ENCODE results near the gene SHISA9. TPM values are rescaled to one million over a fixed set of nuclear protein-coding genes. Genes with fewer than 3 reads are reported as not detected.

Gene SHISA9
- polyA plus RNA-seq, 4 donors: 0.19 to 0.75 TPM; not detected in 2

GRCh38 chr16:13181432-13181831 is 280.0 kb downstream of the SHISA9 start:
- no peak for FAIRE-seq
- no peak overlapping the region for H3K4me3 ChIP-seq (ENCODE audit: low read depth in 1 of 3, low read length in 3 of 3)
- H3K27me3 ChIP-seq (ENCODE audit: control insufficient read depth in 3 of 3, insufficient read depth in 3 of 3, low read length in 3 of 3): no peaks in the 10 kb centered on the region
- DNase-seq: no peak
- peaks cover 0 to 2% of the 10 kb centered on the region in 2 donors for H3K9me3 ChIP-seq (ENCODE audit: control insufficient read depth in 2 of 2, insufficient read depth in 1 of 2, low read depth in 1 of 2, low read length in 1 of 2)
- no peaks in the 10 kb centered on the region for H3K36me3 ChIP-seq (ENCODE audit: control insufficient read depth in 3 of 3, insufficient read depth in 2 of 3, low read depth in 1 of 3, low read length in 3 of 3)
- H3K27ac ChIP-seq (ENCODE audit: low read depth in 1 of 3, low read length in 2 of 3): no peak overlapping the region
- no peaks in the 10 kb centered on the region for H3K4me1 ChIP-seq (ENCODE audit: control insufficient read depth in 3 of 3, insufficient read depth in 2 of 3, low read depth in 1 of 3, low read length in 2 of 3)
- 50 to 68% (median 67%) methylated on average over 3 of the region's 3 CpGs for WGBS, 3 donors

DNA sequence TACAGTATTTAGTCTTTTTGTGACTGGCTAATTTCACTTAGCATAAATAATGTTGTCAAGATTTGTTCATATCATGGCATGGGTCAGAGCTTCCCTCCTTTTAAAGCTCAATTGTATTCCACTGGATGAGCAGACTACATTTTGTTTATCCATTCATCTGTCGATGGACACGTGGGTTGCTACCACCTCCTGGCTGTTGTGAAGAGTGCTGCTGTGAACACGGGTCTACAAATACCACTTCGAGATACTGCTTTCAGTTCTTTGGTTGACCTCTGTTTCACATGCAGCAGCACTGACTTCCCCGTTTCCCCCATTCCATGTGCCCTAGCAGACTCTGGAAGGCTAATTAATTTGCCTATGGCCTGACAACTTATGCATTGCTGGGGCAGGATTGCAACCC is 285.4 kb downstream of the SHISA9 start:
- Histone ChIP-seq H3K4me3 (ENCODE audit: low read depth in 1 of 3, low read length in 3 of 3) (no peak overlapping the region), H3K27me3 (ENCODE audit: control insufficient read depth in 3 of 3, insufficient read depth in 3 of 3, low read length in 3 of 3) (no peaks in the 10 kb centered on the region), H3K4me1 (ENCODE audit: control insufficient read depth in 3 of 3, insufficient read depth in 2 of 3, low read depth in 1 of 3, low read length in 2 of 3) (no peaks in the 10 kb centered on the region), H3K36me3 (ENCODE audit: control insufficient read depth in 3 of 3, insufficient read depth in 2 of 3, low read depth in 1 of 3, low read length in 3 of 3) (no peaks in the 10 kb centered on the region), H3K27ac (ENCODE audit: low read depth in 1 of 3, low read length in 2 of 3) (no peak overlapping the region), H3K9me3 (ENCODE audit: control insufficient read depth in 2 of 2, insufficient read depth in 1 of 2, low read depth in 1 of 2, low read length in 1 of 2) (peaks cover 0 to 2% of the 10 kb centered on the region in 2 donors)
- DNase-seq (no peak), FAIRE-seq (no peak)
- WGBS, 3 donors: 24 to 32% (median 30%) methylated on average over 5 of the region's 5 CpGs

GRCh38 chr16:13189250-13189649 is 287.9 kb downstream of the SHISA9 start:
- H3K4me1 ChIP-seq (ENCODE audit: control insufficient read depth in 3 of 3, insufficient read depth in 2 of 3, low read depth in 1 of 3, low read length in 2 of 3): no peaks in the 10 kb centered on the region
- H3K27ac ChIP-seq (ENCODE audit: low read depth in 1 of 3, low read length in 2 of 3): no peak overlapping the region
- H3K27me3 ChIP-seq (ENCODE audit: control insufficient read depth in 3 of 3, insufficient read depth in 3 of 3, low read length in 3 of 3): no peaks in the 10 kb centered on the region
- no peak for FAIRE-seq
- no peak for DNase-seq
- H3K9me3 ChIP-seq (ENCODE audit: control insufficient read depth in 2 of 2, insufficient read depth in 1 of 2, low read depth in 1 of 2, low read length in 1 of 2): no peaks in the 10 kb centered on the region
- H3K36me3 ChIP-seq (ENCODE audit: control insufficient read depth in 3 of 3, insufficient read depth in 2 of 3, low read depth in 1 of 3, low read length in 3 of 3): no peaks in the 10 kb centered on the region
- H3K4me3 ChIP-seq (ENCODE audit: low read depth in 1 of 3, low read length in 3 of 3): no peak overlapping the region
- WGBS, 3 donors: 72 to 82% (median 75%) methylated on average over 7 of the region's 7 CpGs

- DNase-seq: no peak
- Histone ChIP-seq H3K27me3 (ENCODE audit: control insufficient read depth in 3 of 3, insufficient read depth in 3 of 3, low read length in 3 of 3) (no peaks in the 10 kb centered on the region), H3K4me3 (ENCODE audit: low read depth in 1 of 3, low read length in 3 of 3) (no peak overlapping the region), H3K36me3 (ENCODE audit: control insufficient read depth in 3 of 3, insufficient read depth in 2 of 3, low read depth in 1 of 3, low read length in 3 of 3) (no peaks in the 10 kb centered on the region), H3K27ac (ENCODE audit: low read depth in 1 of 3, low read length in 2 of 3) (no peak overlapping the region), H3K9me3 (ENCODE audit: control insufficient read depth in 2 of 2, insufficient read depth in 1 of 2, low read depth in 1 of 2, low read length in 1 of 2) (no peaks in the 10 kb centered on the region), H3K4me1 (ENCODE audit: control insufficient read depth in 3 of 3, insufficient read depth in 2 of 3, low read depth in 1 of 3, low read length in 2 of 3) (no peaks in the 10 kb centered on the region)
- FAIRE-seq: no peak
- 65 to 77% (median 68%) methylated on average over 1 of the region's 1 CpG for WGBS, 3 donors
Measured at GRCh38 chr16:13193721-13194120, 292.3 kb downstream of the SHISA9 start.

GRCh38 chr16:13194766-13195165 is 293.4 kb downstream of the SHISA9 start:
- 44 to 62% (median 52%) methylated on average over 2 of the region's 2 CpGs for WGBS, 3 donors
- no peaks in the 10 kb centered on the region for H3K4me1 ChIP-seq (ENCODE audit: control insufficient read depth in 3 of 3, insufficient read depth in 2 of 3, low read depth in 1 of 3, low read length in 2 of 3)
- H3K36me3 ChIP-seq (ENCODE audit: control insufficient read depth in 3 of 3, insufficient read depth in 2 of 3, low read depth in 1 of 3, low read length in 3 of 3): no peaks in the 10 kb centered on the region
- no peak overlapping the region for H3K27ac ChIP-seq (ENCODE audit: low read depth in 1 of 3, low read length in 2 of 3)
- H3K9me3 ChIP-seq (ENCODE audit: control insufficient read depth in 2 of 2, insufficient read depth in 1 of 2, low read depth in 1 of 2, low read length in 1 of 2): no peaks in the 10 kb centered on the region
- no peaks in the 10 kb centered on the region for H3K27me3 ChIP-seq (ENCODE audit: control insufficient read depth in 3 of 3, insufficient read depth in 3 of 3, low read length in 3 of 3)
- FAIRE-seq (no peak), DNase-seq (no peak)
- no peak overlapping the region for H3K4me3 ChIP-seq (ENCODE audit: low read depth in 1 of 3, low read length in 3 of 3)

GRCh38 chr16:13203725-13204124 is 302.3 kb downstream of the SHISA9 start:
- H3K36me3 ChIP-seq (ENCODE audit: control insufficient read depth in 3 of 3, insufficient read depth in 2 of 3, low read depth in 1 of 3, low read length in 3 of 3): no peaks in the 10 kb centered on the region
- no peak overlapping the region for H3K27ac ChIP-seq (ENCODE audit: low read depth in 1 of 3, low read length in 2 of 3)
- H3K27me3 ChIP-seq (ENCODE audit: control insufficient read depth in 3 of 3, insufficient read depth in 3 of 3, low read length in 3 of 3): peaks cover 0 to 2% (median 0%) of the 10 kb centered on the region in 3 donors
- H3K4me1 ChIP-seq (ENCODE audit: control insufficient read depth in 3 of 3, insufficient read depth in 2 of 3, low read depth in 1 of 3, low read length in 2 of 3): no peaks in the 10 kb centered on the region
- no peak overlapping the region for H3K4me3 ChIP-seq (ENCODE audit: low read depth in 1 of 3, low read length in 3 of 3)
- DNase-seq (no peak), FAIRE-seq (no peak)
- no peaks in the 10 kb centered on the region for H3K9me3 ChIP-seq (ENCODE audit: control insufficient read depth in 2 of 2, insufficient read depth in 1 of 2, low read depth in 1 of 2, low read length in 1 of 2)

GRCh38 chr16:13205352-13205751 is 304.0 kb downstream of the SHISA9 start:
- Histone ChIP-seq H3K36me3 (ENCODE audit: control insufficient read depth in 3 of 3, insufficient read depth in 2 of 3, low read depth in 1 of 3, low read length in 3 of 3) (no peaks in the 10 kb centered on the region), H3K27me3 (ENCODE audit: control insufficient read depth in 3 of 3, insufficient read depth in 3 of 3, low read length in 3 of 3) (peaks cover 0 to 2% (median 0%) of the 10 kb centered on the region in 3 donors), H3K27ac (ENCODE audit: low read depth in 1 of 3, low read length in 2 of 3) (no peak overlapping the region), H3K9me3 (ENCODE audit: control insufficient read depth in 2 of 2, insufficient read depth in 1 of 2, low read depth in 1 of 2, low read length in 1 of 2) (no peaks in the 10 kb centered on the region), H3K4me1 (ENCODE audit: control insufficient read depth in 3 of 3, insufficient read depth in 2 of 3, low read depth in 1 of 3, low read length in 2 of 3) (no peaks in the 10 kb centered on the region), H3K4me3 (ENCODE audit: low read depth in 1 of 3, low read length in 3 of 3) (no peak overlapping the region)
- DNase-seq (no peak), FAIRE-seq (no peak)

DNA sequence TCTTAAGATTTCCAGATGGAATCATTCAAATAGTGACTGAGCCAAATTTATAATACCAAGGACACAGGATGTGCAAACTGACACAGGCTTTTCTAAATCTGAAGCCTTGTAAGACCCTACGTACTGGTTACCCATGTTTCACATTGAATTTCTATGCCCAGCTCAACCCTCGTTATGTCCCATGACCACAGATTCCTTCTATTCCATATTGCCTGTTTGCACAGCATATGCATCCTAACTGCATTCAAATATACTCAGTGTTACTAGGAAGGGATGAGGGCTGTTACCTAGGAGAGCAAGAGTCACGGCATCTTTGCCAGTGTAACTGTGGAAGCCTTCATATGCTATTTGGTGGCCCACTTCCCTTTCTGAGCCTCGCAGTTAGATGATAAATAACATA is 305.2 kb downstream of the SHISA9 start:
- no peak overlapping the region for H3K4me3 ChIP-seq (ENCODE audit: low read depth in 1 of 3, low read length in 3 of 3)
- no peaks in the 10 kb centered on the region for H3K9me3 ChIP-seq (ENCODE audit: control insufficient read depth in 2 of 2, insufficient read depth in 1 of 2, low read depth in 1 of 2, low read length in 1 of 2)
- no peaks in the 10 kb centered on the region for H3K36me3 ChIP-seq (ENCODE audit: control insufficient read depth in 3 of 3, insufficient read depth in 2 of 3, low read depth in 1 of 3, low read length in 3 of 3)
- WGBS, 3 donors: 68 to 82% (median 80%) methylated on average over 4 of the region's 4 CpGs
- H3K4me1 ChIP-seq (ENCODE audit: control insufficient read depth in 3 of 3, insufficient read depth in 2 of 3, low read depth in 1 of 3, low read length in 2 of 3): no peaks in the 10 kb centered on the region
- H3K27ac ChIP-seq (ENCODE audit: low read depth in 1 of 3, low read length in 2 of 3): no peak overlapping the region
- FAIRE-seq (no peak), DNase-seq (no peak)
- H3K27me3 ChIP-seq (ENCODE audit: control insufficient read depth in 3 of 3, insufficient read depth in 3 of 3, low read length in 3 of 3): peaks cover 0 to 2% (median 0%) of the 10 kb centered on the region in 3 donors

DNA sequence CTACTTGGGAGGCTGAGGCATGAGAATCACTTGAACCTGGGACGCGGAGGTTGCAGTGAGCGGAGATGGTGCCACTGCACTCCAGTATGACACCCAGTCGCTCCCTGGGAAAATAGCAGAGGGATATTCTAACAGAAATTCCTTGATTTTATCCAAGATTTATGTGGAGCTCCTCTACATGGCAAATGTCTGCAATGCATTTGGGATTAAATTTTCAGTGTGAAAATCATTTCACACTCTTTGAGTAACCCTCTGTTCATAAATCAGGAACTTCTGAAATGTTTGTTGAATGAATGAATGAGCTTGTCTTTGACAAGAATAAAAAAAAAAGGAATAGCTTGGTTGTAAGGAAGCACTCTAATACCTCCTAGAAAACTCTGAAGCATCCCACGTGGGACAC is 305.8 kb downstream of the SHISA9 start:
- Histone ChIP-seq H3K4me3 (ENCODE audit: low read depth in 1 of 3, low read length in 3 of 3) (no peak overlapping the region), H3K9me3 (ENCODE audit: control insufficient read depth in 2 of 2, insufficient read depth in 1 of 2, low read depth in 1 of 2, low read length in 1 of 2) (no peaks in the 10 kb centered on the region), H3K4me1 (ENCODE audit: control insufficient read depth in 3 of 3, insufficient read depth in 2 of 3, low read depth in 1 of 3, low read length in 2 of 3) (no peaks in the 10 kb centered on the region), H3K36me3 (ENCODE audit: control insufficient read depth in 3 of 3, insufficient read depth in 2 of 3, low read depth in 1 of 3, low read length in 3 of 3) (no peaks in the 10 kb centered on the region), H3K27ac (ENCODE audit: low read depth in 1 of 3, low read length in 2 of 3) (no peak overlapping the region), H3K27me3 (ENCODE audit: control insufficient read depth in 3 of 3, insufficient read depth in 3 of 3, low read length in 3 of 3) (no peaks in the 10 kb centered on the region)
- DNase-seq (no peak), FAIRE-seq (no peak)
- 81 to 89% (median 85%) methylated on average over 5 of the region's 5 CpGs for WGBS, 3 donors
